Mesothelial cell of epicardium (in vitro differentiated cells): Measurements from ENCODE around the gene CDH19. TPM values are rescaled to one million over a fixed set of nuclear protein-coding genes. Genes with fewer than 3 reads are reported as not detected.

Experiments
- DNase-seq, 2 experiments: peaks; one replicate each; pipeline ENCODE4 v3.0.0; 2021; ENCODE audit warnings: low spot score in 2 of 2; ENCODE audit not compliant: unreplicated experiment in 2 of 2
- H3K27ac Mint-ChIP-seq: 2 replicates; pipeline ENCODE4 v1.8.0; 2021; ENCODE audit warnings: mixed read lengths
- H3K27me3 Mint-ChIP-seq: 2 replicates; pipeline ENCODE4 v1.8.0; 2021; ENCODE audit warnings: low read depth, mixed read lengths
- H3K36me3 Mint-ChIP-seq: 2 replicates; pipeline ENCODE4 v1.8.0; 2021; ENCODE audit warnings: mixed read lengths
- H3K4me1 Mint-ChIP-seq: 2 replicates; pipeline ENCODE4 v1.8.0; 2021; ENCODE audit warnings: mixed read lengths
- H3K4me3 Mint-ChIP-seq: 2 replicates; pipeline ENCODE4 v1.8.0; 2021; ENCODE audit warnings: mild to moderate bottlenecking, moderate library complexity, mixed read lengths
- H3K9me3 Mint-ChIP-seq: 2 replicates; pipeline ENCODE4 v1.8.0; 2021; ENCODE audit warnings: mixed read lengths
- CTCF ChIP-seq: fragments of 200-600 bp; sonication (generic); IDR thresholded peaks from one replicate; pipeline ENCODE4 v1.5.0; 2021; ENCODE audit warnings: antibody characterized with exemption; ENCODE audit not compliant: unreplicated experiment
- total RNA-seq: library from RNA; stranded (reverse); gene quantifications from 3 replicates; pipeline ENCODE4 v1.2.1, GENCODE V29; 2021

Gene CDH19
- not detected in 3 replicates for total RNA-seq

- Mint-ChIP-seq H3K4me3 (no peak within 1 kb of the TSS), H3K9me3 (no peaks in the 10 kb centered on the region), H3K4me1 (peaks cover 2% of the 10 kb centered on the region), H3K36me3 (no peaks in the 10 kb centered on the region), H3K27ac (no peak within 1 kb of the TSS), H3K27me3 (no peaks in the 10 kb centered on the region)
- TF ChIP-seq CTCF: no peak
- DNase-seq: no peak
Observed at GRCh38 chr18:66603941-66604627, at the start of gene CDH19. Gene CDH19, minus strand, starts transcription at chr18:66604090. Its CDS starts 31,886 bp downstream, at chr18:66572204.

- DNase-seq: no peak
- Mint-ChIP-seq H3K27ac (no peak overlapping the region), H3K27me3 (no peaks in the 10 kb centered on the region), H3K4me3 (no peak overlapping the region), H3K36me3 (no peaks in the 10 kb centered on the region), H3K4me1 (no peaks in the 10 kb centered on the region), H3K9me3 (no peaks in the 10 kb centered on the region)
- no peak for TF ChIP-seq CTCF
Observed at GRCh38 chr18:66647671-66648070, 43.8 kb upstream of the CDH19 start.

- Mint-ChIP-seq H3K4me3 (no peak overlapping the region), H3K9me3 (no peaks in the 10 kb centered on the region), H3K4me1 (no peaks in the 10 kb centered on the region), H3K36me3 (no peaks in the 10 kb centered on the region), H3K27me3 (no peaks in the 10 kb centered on the region), H3K27ac (no peak overlapping the region)
- TF ChIP-seq CTCF: no peak
- DNase-seq: no peak
Observed at GRCh38 chr18:66646609-66647008, 42.7 kb upstream of the CDH19 start.

- Mint-ChIP-seq H3K27me3 (no peaks in the 10 kb centered on the region), H3K36me3 (no peaks in the 10 kb centered on the region), H3K4me3 (no peak overlapping the region), H3K4me1 (no peaks in the 10 kb centered on the region), H3K9me3 (no peaks in the 10 kb centered on the region), H3K27ac (no peak overlapping the region)
- TF ChIP-seq CTCF: no peak
- no peak for DNase-seq
Observed at GRCh38 chr18:66645983-66646382, 42.1 kb upstream of the CDH19 start.

GRCh38 chr18:66641056-66641455 lies 37.2 kb upstream of the CDH19 start:
- H3K9me3 Mint-ChIP-seq: peaks cover 3% of the 10 kb centered on the region
- TF ChIP-seq CTCF: no peak
- H3K27ac Mint-ChIP-seq: no peak overlapping the region
- no peaks in the 10 kb centered on the region for H3K36me3 Mint-ChIP-seq
- no peaks in the 10 kb centered on the region for H3K4me1 Mint-ChIP-seq
- H3K27me3 Mint-ChIP-seq: no peaks in the 10 kb centered on the region
- no peak for DNase-seq
- no peak overlapping the region for H3K4me3 Mint-ChIP-seq

- Mint-ChIP-seq H3K9me3 (peaks cover 3% of the 10 kb centered on the region), H3K36me3 (no peaks in the 10 kb centered on the region), H3K27ac (no peak overlapping the region), H3K4me3 (no peak overlapping the region), H3K4me1 (no peaks in the 10 kb centered on the region), H3K27me3 (no peaks in the 10 kb centered on the region)
- no peak for DNase-seq
- no peak for TF ChIP-seq CTCF
Observed at GRCh38 chr18:66640431-66640830, 36.5 kb upstream of the CDH19 start.
